ENCODE data around the gene FILIP1L. TPM values are rescaled to one million over a fixed set of nuclear protein-coding genes. Genes with fewer than 3 reads are reported as not detected.

Gene FILIP1L
- total RNA-seq, 3 donors from 2014 or later = 8.9 to 37.0 (median 17.1) TPM

GRCh38 chr3:99895703-99896441 lies 218.4 kb downstream of the FILIP1L start:
- peak; percentile 83 for ATAC-seq
- TF ChIP-seq, protein P1, sequence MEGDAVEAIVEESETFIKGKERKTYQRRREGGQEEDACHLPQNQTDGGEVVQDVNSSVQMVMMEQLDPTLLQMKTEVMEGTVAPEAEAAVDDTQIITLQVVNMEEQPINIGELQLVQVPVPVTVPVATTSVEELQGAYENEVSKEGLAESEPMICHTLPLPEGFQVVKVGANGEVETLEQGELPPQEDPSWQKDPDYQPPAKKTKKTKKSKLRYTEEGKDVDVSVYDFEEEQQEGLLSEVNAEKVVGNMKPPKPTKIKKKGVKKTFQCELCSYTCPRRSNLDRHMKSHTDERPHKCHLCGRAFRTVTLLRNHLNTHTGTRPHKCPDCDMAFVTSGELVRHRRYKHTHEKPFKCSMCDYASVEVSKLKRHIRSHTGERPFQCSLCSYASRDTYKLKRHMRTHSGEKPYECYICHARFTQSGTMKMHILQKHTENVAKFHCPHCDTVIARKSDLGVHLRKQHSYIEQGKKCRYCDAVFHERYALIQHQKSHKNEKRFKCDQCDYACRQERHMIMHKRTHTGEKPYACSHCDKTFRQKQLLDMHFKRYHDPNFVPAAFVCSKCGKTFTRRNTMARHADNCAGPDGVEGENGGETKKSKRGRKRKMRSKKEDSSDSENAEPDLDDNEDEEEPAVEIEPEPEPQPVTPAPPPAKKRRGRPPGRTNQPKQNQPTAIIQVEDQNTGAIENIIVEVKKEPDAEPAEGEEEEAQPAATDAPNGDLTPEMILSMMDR (IDR thresholded peaks at IDR 0.05) = no peak
- intact Hi-C loops (cut with DNase I, micrococcal nuclease) = no loop called here
- no peaks in the 10 kb centered on the region for H3K36me3 ChIP-seq (ENCODE audit: low read depth)
- no peaks in the 10 kb centered on the region for H3K9me3 ChIP-seq
- DNase-seq = no peak
- no peaks in the 10 kb centered on the region for H3K4me1 ChIP-seq (ENCODE audit: low read depth)
- H3K4me3 ChIP-seq = no peak overlapping the region

- no peaks in the 10 kb centered on the region for H3K36me3 ChIP-seq (ENCODE audit: low read depth)
- H3K9me3 ChIP-seq = no peaks in the 10 kb centered on the region
- TF ChIP-seq, protein P1 (IDR thresholded peaks at IDR 0.05) = no peak
- no peaks in the 10 kb centered on the region for H3K4me1 ChIP-seq (ENCODE audit: low read depth)
- no peak overlapping the region for H3K4me3 ChIP-seq
- intact Hi-C loops (cut with DNase I, micrococcal nuclease) = no loop called here
- ATAC-seq (no peak), DNase-seq (no peak)
Observed at GRCh38 chr3:99895131-99895696, 219.1 kb downstream of the FILIP1L start.

DNA sequence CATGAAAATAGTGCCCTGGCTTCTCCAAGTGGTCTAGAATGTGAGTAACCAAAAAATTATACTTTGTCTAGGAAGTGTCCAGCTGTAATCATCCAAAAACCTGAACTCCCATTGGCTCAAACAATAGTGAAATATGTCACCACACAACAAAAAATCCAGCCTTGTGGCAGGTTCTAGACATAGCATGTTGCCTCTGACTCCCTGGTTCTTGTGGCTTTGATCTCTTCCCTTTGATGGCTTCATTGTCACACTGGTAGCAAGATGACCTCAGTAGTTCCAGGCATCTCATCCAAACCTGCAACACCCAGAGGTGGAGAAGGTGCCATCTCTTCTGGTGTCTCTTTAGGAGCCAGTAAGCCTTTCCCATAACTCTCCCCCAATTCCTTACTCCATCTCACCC lies 222.0 kb downstream of the FILIP1L start:
- no peak for DNase-seq
- H3K4me3 ChIP-seq = no peak overlapping the region
- H3K4me1 ChIP-seq (ENCODE audit: low read depth) = no peaks in the 10 kb centered on the region
- H3K9me3 ChIP-seq = no peaks in the 10 kb centered on the region
- intact Hi-C loops (cut with DNase I, micrococcal nuclease) = no loop called here
- no peak for ATAC-seq
- no peaks in the 10 kb centered on the region for H3K36me3 ChIP-seq (ENCODE audit: low read depth)
- TF ChIP-seq, protein P1 (IDR thresholded peaks at IDR 0.05) = no peak

DNA sequence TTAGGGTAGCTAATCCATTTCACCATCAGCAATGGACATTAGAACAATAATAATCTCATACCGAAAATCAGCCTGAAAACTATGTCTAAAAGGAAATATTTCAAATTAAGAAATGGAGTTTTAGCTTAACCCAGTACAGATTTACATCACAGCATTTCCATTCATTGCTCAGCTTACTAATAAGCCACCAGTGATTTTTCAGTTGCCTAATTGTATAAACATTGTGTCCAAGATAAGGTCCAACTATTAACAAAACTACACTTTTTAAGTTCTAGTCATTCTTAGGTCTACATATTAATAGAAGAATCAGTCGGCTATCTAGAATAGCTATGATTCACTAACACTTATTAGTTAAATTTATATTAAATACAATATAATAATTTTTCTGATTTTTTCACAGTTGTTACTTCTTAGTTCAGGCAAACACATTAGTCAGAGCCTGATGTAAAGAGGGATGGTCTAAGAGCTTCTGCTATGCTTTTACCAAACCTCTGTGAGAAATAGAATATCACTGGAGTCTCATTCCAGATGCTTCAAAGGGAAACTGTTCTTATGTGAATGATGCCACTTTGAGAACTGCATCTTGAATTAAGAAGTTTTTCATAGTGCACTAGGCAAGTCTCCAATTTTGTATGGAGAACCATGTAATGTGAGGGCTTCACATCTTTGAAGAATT lies 222.6 kb downstream of the FILIP1L start:
- intact Hi-C loops (cut with DNase I, micrococcal nuclease) = no loop called here
- H3K36me3 ChIP-seq (ENCODE audit: low read depth) = no peaks in the 10 kb centered on the region
- H3K4me1 ChIP-seq (ENCODE audit: low read depth) = no peaks in the 10 kb centered on the region
- TF ChIP-seq, protein P1 (IDR thresholded peaks at IDR 0.05) = no peak
- ATAC-seq (no peak), DNase-seq (no peak)
- no peaks in the 10 kb centered on the region for H3K9me3 ChIP-seq
- H3K4me3 ChIP-seq = no peak overlapping the region

DNA sequence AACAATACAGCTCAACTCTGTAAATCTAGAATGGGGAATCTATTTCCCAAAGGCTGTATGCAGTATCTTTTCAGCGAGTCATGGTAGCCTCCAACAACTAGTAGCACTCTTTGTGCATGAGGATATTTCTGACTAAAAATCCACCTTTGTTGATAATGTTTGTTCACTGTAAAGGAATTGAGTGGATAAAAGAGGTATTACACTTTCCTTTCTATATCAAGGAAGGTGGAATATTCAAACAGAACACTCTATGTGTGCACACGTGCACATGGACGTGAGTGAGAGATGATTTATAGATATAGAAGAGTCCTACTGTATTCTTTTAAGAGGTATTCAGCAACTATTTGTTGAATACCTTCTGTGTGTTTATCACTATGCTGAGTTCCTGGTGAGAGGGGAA lies 228.4 kb downstream of the FILIP1L start:
- Histone ChIP-seq H3K4me3 (no peak overlapping the region), H3K9me3 (no peaks in the 10 kb centered on the region), H3K4me1 (ENCODE audit: low read depth) (no peaks in the 10 kb centered on the region), H3K36me3 (ENCODE audit: low read depth) (no peaks in the 10 kb centered on the region)
- intact Hi-C loops (cut with DNase I, micrococcal nuclease) = no loop called here
- DNase-seq (no peak), ATAC-seq (no peak)
- TF ChIP-seq, protein P1 (IDR thresholded peaks at IDR 0.05) = no peak
